Suppressor macrophage treated with lipopolysaccharide for 4 hours (primary cell): ENCODE data around the gene TMEM184C.
A peak's percentile ranks its signal among the peaks of the same experiment; 100 is the strongest.

Experiments used
- DNase-seq: peaks from one replicate; pipeline ENCODE4 v3.0.0-alpha.2; 2020

TMEM184C gene

GRCh38 chr4:147674073-147674472 lies 56.9 kb downstream of the TMEM184C start:
- no peak for DNase-seq

- DNase-seq = no peak
Measured at GRCh38 chr4:147674496-147674895, 57.3 kb downstream of the TMEM184C start.

- DNase-seq = no peak
Measured at GRCh38 chr4:147678106-147678505, 60.9 kb downstream of the TMEM184C start.

- no peak for DNase-seq
Measured at GRCh38 chr4:147678796-147679549, 61.8 kb downstream of the TMEM184C start.

- no peak for DNase-seq
Measured at GRCh38 chr4:147682755-147683154, 65.6 kb downstream of the TMEM184C start.

- DNase-seq = peak; percentile 56
Measured at GRCh38 chr4:147683188-147683591, 66.0 kb downstream of the TMEM184C start.

GRCh38 chr4:147683717-147684700 lies 66.8 kb downstream of the TMEM184C start, which contains the start of gene PRMT9:
PRMT9 (minus strand) TSS chr4:147684163; CDS start chr4:147683987, 176 bp downstream.
- DNase-seq = peak; percentile 88

GRCh38 chr4:147689067-147689466 lies 71.9 kb downstream of the TMEM184C start:
- DNase-seq = no peak

- DNase-seq = no peak
Measured at GRCh38 chr4:147691820-147692219, 74.6 kb downstream of the TMEM184C start.

- DNase-seq = no peak
Measured at GRCh38 chr4:147693218-147693617, 76.0 kb downstream of the TMEM184C start.

GRCh38 chr4:147696866-147697265 lies 79.7 kb downstream of the TMEM184C start:
- DNase-seq = no peak

GRCh38 chr4:147704846-147705245 lies 87.6 kb downstream of the TMEM184C start:
- DNase-seq = no peak

GRCh38 chr4:147707892-147708672 lies 90.9 kb downstream of the TMEM184C start:
- DNase-seq = peak; percentile 77

GRCh38 chr4:147709999-147710398 lies 92.8 kb downstream of the TMEM184C start:
- no peak for DNase-seq

- DNase-seq = no peak
Measured at GRCh38 chr4:147714575-147715401, 97.6 kb downstream of the TMEM184C start.

- no peak for DNase-seq
Measured at GRCh38 chr4:147717878-147718277, 100.7 kb downstream of the TMEM184C start.
